HepG2 (cell line): ENCODE measurements around the gene ULK4. TPM values are rescaled to one million over a fixed set of nuclear protein-coding genes. Genes with fewer than 3 reads are reported as not detected.

Experiments used
- ELF3 ChIP-seq: IDR thresholded peaks from 2 replicates; pipeline ENCODE4 v1.6.1; 2016; ENCODE audit warnings: missing genetic modification reagents, missing compliant biosample characterization
- ETS1 ChIP-seq: sonication (generic); formaldehyde crosslinking; IDR thresholded peaks from 2 replicates; pipeline ENCODE4 v1.4.0; 2020; ENCODE audit warnings: missing genetic modification reagents
- HDAC1 ChIP-seq: sonication (generic); formaldehyde crosslinking; IDR thresholded peaks from 2 replicates; pipeline ENCODE4 v1.5.1; 2020; ENCODE audit warnings: mild to moderate bottlenecking, missing genetic modification reagents
- MXD4 ChIP-seq: IDR thresholded peaks from 2 replicates; pipeline ENCODE4 v1.6.1; 2016; ENCODE audit warnings: mild to moderate bottlenecking, missing biosample characterization, missing genetic modification reagents
- RELA ChIP-seq: sonication (generic); formaldehyde crosslinking; IDR thresholded peaks from 2 replicates; pipeline ENCODE4 v1.4.0; 2020; ENCODE audit warnings: missing genetic modification reagents
- TCF7L2 ChIP-seq: IDR thresholded peaks from 2 replicates; pipeline ENCODE4 v1.6.1; 2011; ENCODE audit warnings: mild to moderate bottlenecking, low read depth, low read length, moderate library complexity
- TSC22D2 ChIP-seq: sonication (generic); formaldehyde crosslinking; IDR thresholded peaks from 2 replicates; pipeline ENCODE4 v1.5.1; 2020; ENCODE audit warnings: missing genetic modification reagents, mild to moderate bottlenecking, borderline replicate concordance
- ZHX2 ChIP-seq, 2 experiments: sonication (generic) in 1 of 2; formaldehyde crosslinking in 1 of 2; IDR thresholded peaks; 2 replicates each; pipeline versions ENCODE4 v1.6.1 to v1.9.0; 2014 to 2022; ENCODE audit warnings: antibody characterized with exemption in 1 of 2, borderline replicate concordance in 1 of 2, inconsistent platforms in 1 of 2, low read depth in 1 of 2, missing genetic modification reagents in 1 of 2
- ZNF232 ChIP-seq: sonication (generic); formaldehyde crosslinking; IDR thresholded peaks from 2 replicates; pipeline ENCODE4 v1.4.0; 2020; ENCODE audit warnings: missing genetic modification reagents, borderline replicate concordance
- ZNF275 ChIP-seq: sonication (generic); formaldehyde crosslinking; IDR thresholded peaks from 2 replicates; pipeline ENCODE4 v1.8.0; 2022; ENCODE audit warnings: missing genetic modification reagents, mild to moderate bottlenecking, inconsistent platforms, borderline replicate concordance
- ZNF30 ChIP-seq: sonication (generic); formaldehyde crosslinking; IDR thresholded peaks from 2 replicates; pipeline ENCODE4 v1.5.0; 2020; ENCODE audit warnings: mild to moderate bottlenecking, missing genetic modification reagents
- ZNF639 ChIP-seq: conservative IDR thresholded peaks from 2 replicates; pipeline ENCODE4 v1.6.1; 2018; ENCODE audit warnings: missing genetic modification reagents
- polyA plus RNA-seq, 8 experiments: library from polyadenylated mRNA; depleted of rRNA in 3 of 8; stranded (reverse) in 7 of 8; unstranded in 1 of 8; fragments of >200 nt; fragmentation: Illumina TruSeq in 4 of 8; extraction: Trizol in 4 of 8; gene quantifications; 2 replicates each; pipeline versions ENCODE4 v1.2.1 to v1.2.3, GENCODE V29; 2011 to 2016; ENCODE audit warnings: low read depth in 4 of 8, missing spikeins in 1 of 8, mixed read lengths in 1 of 8; ENCODE audit not compliant: insufficient read depth in 1 of 8
- total RNA-seq, 5 experiments: library from RNA; depleted of rRNA; stranded (reverse); fragments of >200 nt; fragmentation: Illumina TruSeq; extraction: Trizol; gene quantifications; 2 replicates each; pipeline ENCODE4 v1.2.3, GENCODE V29; 2016; ENCODE audit warnings: low read depth in 1 of 5
- TF ChIP-seq, protein P1 (sequence below): sonication (generic); formaldehyde crosslinking; IDR thresholded peaks from 2 replicates; pipeline ENCODE4 v1.4.0; 2020; ENCODE audit warnings: mild to moderate bottlenecking, low read depth, missing genetic modification reagents
- TF ChIP-seq, protein P2 (sequence below): sonication (generic); formaldehyde crosslinking; IDR thresholded peaks from 2 replicates; pipeline ENCODE4 v1.4.0; 2020; ENCODE audit warnings: missing genetic modification reagents

ULK4 gene
- total and polyA plus RNA-seq, 2 of the 13 experiments (the other 11 are each of a cell fraction or from before 2014, with no cell fraction given): 6.7 to 11.8 TPM

DNA sequence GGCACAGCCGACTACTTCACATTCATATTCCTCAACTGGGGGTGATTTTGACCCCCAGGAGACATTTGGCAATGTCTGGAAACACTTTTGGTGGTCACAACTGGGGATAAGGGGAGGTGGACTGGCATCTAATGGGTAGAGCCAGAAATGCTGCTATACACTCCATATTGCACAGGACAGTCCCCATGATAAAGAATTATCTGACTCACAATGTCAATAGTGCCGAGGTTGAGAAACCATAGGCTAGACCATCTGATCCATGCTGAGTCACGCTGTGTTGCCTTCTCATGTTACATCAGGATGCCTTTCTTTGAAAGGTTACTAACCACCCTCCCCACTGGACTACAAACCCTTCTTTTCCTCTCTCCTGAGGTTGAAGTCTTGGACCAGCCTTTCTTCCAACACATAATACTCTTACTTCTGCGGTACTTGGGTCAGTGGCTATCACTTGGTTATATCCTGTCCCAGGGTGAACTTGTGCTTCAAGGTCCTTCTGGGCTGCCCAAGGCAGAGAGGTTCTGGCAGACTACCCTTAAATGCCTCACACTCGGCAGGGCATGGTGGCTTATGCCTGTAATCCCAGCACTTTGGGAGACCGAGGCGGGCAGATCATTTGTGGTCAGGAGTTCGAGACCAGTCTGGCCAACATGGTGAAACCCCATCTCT, 693.8 kb downstream of the ULK4 start (continued):
- TF ChIP-seq, protein P1, sequence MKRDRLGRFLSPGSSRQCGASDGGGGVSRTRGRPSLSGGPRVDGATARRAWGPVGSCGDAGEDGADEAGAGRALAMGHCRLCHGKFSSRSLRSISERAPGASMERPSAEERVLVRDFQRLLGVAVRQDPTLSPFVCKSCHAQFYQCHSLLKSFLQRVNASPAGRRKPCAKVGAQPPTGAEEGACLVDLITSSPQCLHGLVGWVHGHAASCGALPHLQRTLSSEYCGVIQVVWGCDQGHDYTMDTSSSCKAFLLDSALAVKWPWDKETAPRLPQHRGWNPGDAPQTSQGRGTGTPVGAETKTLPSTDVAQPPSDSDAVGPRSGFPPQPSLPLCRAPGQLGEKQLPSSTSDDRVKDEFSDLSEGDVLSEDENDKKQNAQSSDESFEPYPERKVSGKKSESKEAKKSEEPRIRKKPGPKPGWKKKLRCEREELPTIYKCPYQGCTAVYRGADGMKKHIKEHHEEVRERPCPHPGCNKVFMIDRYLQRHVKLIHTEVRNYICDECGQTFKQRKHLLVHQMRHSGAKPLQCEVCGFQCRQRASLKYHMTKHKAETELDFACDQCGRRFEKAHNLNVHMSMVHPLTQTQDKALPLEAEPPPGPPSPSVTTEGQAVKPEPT (CRISPR knock-in tag): 0 out of 2 replicates have a peak, but pooled peaks have one; percentile 62
- TF ChIP-seq ZNF232 (CRISPR knock-in tag): 0 out of 2 replicates have a peak, but pooled peaks have one; percentile 31
- TF ChIP-seq ZNF639 (CRISPR knock-in tag): peak; percentile 51; the same call in 1 of the 2 replicates
- no peak for TF ChIP-seq ZNF275
- 0 out of 2 replicates have a peak, but pooled peaks have one; percentile 45 for TF ChIP-seq TSC22D2 (CRISPR knock-in tag)
- no peak for TF ChIP-seq TCF7L2
- TF ChIP-seq HDAC1 (CRISPR knock-in tag): peak; percentile 35; the same call in 1 of the 2 replicates
- 0 out of 2 replicates have a peak, but pooled peaks have one; percentile 46 for TF ChIP-seq RELA (CRISPR knock-in tag)
- TF ChIP-seq, protein P2, sequence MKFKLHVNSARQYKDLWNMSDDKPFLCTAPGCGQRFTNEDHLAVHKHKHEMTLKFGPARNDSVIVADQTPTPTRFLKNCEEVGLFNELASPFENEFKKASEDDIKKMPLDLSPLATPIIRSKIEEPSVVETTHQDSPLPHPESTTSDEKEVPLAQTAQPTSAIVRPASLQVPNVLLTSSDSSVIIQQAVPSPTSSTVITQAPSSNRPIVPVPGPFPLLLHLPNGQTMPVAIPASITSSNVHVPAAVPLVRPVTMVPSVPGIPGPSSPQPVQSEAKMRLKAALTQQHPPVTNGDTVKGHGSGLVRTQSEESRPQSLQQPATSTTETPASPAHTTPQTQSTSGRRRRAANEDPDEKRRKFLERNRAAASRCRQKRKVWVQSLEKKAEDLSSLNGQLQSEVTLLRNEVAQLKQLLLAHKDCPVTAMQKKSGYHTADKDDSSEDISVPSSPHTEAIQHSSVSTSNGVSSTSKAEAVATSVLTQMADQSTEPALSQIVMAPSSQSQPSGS (CRISPR knock-in tag): peak; percentile 85
- TF ChIP-seq ZNF30: no peak
- no peak for TF ChIP-seq ETS1 (CRISPR knock-in tag)
- peak; percentile 88 for TF ChIP-seq ELF3
- TF ChIP-seq MXD4 (CRISPR knock-in tag): peak; percentile 93
- TF ChIP-seq ZHX2 (IDR thresholded peaks at IDR 0.05; ENCODE audit: low read depth): peak; percentile 58; the same call in 1 of the 2 replicates
- no peak for TF ChIP-seq ZHX2 (CRISPR knock-in tag; IDR thresholded peaks at IDR 0.05; ENCODE audit: borderline replicate concordance)
